NCI-H146 treated with DMSO at 0.1 percent for 48 hours (cell line): ENCODE measurements around the gene LDHB.
"Not testable (repeated sequence)": the region's sequence is repeated elsewhere in the genome, so short reads cannot be mapped to it uniquely, and the experiment has no call there.

Experiments
- DNase-seq: peaks from one replicate; lab custom pipeline; 2025; ENCODE audit not compliant: unreplicated experiment; lab: John Stamatoyannopoulos, UW

The LDHB gene

DNA sequence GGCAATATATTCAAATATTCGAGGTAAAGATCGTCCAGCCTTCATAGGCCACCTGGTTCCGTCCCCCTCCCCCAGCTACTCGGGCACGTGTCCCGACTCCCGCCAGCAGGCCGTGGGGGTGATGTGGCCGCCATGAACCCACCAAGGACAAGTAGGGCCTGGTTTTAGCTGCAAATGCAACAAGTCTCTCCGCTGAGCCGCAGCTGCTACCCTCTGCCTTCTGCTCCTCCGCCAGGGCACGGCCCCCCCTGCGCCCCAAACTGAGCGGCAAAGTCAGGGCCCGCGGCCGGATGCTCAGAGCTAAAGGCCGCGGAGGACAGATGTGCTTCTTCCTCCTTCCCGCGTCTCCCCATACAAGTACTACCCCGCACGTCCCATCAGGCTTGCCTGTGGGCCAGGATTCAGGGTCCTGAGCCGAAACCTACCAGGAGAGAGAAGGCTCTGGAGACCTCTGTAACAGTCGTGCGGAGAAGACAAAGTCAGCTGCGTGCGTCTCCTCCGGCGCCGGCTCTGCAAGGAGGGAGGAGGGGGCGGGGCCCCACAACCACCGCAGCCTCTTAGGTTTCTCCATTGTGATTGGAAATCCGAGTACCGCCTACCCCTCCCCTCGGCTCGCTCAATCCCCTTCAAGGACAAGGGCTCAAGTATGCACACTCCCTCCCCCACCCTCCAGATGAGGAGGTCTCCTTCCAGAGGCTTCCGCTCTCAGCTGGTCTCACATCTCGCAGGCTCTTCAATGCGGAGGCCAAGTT is at the start of gene LDHB:
Gene LDHB, minus strand, starts transcription at position 517 of the 752 bp plus-strand sequence. CDS start 3,171 bp downstream, outside the sequence.
- DNase-seq, result peak; percentile 54

DNA sequence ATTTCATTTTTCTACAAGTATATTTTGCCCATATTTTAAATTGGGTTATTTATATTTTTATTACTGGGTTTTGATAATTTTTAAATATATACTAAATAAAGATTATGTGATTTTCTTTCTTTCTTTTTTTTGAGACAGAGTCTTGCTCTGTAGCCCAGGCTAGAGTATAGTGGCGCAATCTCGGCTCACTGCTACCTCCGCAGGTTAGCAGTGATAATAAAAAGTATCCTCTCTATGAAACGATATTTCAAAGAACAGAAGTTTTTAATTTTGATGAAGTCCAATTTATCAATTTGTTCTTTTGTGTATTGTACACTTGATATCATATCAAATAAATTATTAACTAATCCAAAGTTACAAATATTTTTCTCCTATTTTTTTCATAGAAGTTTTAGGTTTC is 47.2 kb upstream of the LDHB start:
- DNase-seq, result no peak

DNA sequence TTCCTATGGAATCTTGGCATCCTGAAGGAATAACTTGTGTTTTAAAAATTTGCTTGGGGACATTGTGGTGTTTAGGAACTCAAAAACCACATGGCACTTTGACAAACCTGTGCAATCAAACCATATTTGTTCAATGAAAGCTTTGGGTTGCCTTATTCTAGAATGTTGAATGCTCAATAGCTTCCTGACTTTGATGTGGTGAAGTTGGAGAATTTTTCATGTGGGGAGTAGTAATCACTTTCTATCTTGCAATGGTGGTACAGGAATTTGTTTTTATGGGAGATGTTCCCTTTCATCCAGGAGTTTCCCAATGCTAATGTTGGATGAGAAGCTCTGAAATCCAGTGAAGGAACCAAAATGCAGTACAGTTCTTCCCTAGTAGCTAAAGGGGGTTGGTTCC is 42.2 kb upstream of the LDHB start:
- DNase-seq, result no peak

DNA sequence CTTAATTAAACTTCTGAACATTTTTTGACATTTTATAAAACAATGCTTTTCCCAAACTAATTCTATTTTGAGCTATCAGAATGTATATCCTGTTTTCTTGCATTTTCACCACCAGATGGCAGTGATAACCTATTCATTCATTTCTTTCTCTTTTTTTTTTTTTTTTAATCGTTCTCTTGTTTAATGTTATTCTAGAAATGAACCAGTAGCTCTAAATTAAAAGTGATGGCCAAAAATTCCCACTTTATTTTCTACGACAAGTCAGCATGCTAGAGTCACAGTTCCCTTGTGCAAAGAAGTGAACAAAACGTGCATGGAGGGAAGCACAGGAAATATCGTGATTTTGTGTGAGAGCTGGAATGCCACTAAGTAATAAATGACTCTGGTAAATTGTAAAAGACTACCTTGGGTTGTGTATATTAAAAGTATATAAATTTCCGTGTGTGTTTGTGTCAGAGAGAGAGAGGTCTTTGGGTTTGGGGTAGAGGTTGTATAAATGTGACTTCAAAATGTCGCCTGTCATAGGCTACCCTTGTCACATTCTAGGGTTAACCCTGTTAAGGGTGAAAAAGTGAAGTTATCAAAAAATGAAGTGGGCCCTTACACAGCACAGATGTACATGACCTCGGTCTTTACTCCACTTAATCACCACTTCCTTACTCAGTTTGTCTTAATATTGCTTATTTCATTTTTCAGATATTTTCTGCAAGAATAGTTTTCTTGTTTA is 40.4 kb upstream of the LDHB start:
- DNase-seq, result peak; percentile 36

DNA sequence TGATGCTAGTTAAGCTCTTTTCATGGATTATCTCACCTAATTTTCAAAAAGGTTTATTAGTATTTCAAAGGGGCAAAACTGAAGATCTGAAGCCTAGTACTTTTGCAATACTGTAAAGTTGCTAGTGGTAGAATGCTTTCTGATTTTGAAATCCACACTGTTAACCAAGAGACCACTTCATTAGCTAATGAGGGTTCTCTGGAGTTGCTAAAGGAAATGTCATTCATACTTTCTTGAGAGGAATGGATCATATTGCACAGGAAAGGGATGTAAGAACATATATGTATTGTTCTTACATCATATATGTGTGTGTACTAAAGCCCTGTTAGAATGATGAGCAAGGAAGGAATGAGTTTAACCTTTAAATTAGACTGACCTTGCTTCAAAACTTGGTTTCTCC is 39.0 kb upstream of the LDHB start:
- no peak for DNase-seq

DNA sequence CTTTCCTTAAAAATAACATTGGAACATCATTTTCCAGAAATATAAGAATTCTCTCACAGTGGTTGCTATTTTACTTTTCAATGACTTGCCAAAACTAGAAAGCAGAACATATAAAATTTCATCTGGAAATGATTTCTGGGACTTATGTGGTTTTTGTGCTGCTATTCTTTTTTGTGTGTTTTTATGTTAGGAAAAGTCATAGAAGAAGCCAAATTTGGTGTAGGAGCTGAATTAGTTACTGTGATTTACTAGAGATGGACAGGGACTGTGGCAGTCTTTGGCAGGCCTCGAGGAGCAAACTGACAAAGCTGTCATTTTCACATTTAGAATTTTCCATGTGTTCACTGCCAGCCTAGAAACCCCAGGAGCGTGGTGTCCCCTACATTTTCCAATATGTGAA is 38.3 kb upstream of the LDHB start:
- no peak for DNase-seq

DNA sequence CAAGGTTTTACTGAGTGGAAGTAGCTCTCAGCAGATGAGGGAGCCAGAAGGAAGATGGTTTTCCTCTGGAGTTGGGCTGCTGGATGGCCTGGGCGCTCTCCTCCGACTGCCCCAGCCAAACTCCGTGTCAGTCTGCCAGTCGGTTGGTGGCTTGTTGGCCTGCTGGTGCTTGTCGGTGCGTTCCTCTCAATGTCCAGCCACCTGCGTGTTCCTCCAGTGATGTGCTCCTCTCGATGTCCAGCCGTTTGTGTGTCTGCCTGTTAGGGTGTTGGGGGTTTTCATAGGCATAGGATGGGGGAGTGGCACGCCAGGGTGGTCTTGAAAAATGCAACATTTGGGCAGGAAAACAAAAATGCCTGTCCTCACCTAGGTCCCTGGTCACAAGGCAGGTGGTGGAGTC is 37.0 kb upstream of the LDHB start:
- no peak for DNase-seq

DNA sequence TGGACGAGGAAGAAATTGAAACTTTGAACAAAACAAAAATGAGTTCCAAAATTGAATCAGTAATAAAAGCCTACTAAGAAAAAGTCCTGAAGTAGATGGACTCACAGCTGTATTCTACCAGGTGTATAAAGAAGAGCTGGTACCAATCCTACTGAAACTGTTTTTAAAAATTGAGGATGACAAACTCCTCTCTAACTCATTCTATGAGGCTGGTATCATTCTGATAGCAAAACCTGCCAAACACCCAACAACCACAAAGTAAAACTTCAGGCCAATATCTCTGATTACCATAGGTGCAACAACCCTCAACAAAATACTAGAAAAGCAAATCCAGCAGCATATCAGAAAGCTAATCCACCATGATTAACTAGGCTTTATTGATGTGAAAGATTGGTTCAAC is 33.9 kb upstream of the LDHB start:
- no peak for DNase-seq

DNA sequence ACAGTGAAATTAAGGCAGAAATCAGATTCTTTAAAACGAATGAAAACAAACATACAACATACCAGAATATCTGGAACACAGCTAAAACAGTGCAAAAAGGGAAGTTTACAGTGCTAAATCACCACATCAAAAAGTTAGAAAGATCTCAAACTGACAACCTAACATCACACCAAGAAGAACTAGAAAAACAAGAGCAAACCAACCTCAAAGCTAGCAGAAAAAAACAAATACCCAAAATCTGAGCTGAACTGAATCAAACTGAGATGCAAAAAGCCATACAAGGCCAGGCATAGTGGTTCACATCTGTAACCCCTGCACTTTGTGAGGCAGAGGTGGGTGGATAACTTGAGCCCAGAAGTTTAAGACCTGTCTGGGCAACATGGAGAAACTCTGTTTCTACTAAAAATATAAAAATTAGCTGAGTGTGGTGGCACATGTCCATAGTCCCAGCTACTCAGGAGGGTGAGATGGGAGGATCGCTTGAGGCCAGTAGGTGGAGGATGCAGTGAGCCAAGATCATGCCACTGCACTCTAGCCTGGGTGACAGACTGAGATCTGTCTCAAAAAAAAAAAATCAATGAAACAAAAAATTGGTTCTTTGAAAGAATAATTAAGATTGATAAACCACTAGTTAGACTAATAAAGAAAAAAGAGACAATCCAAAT is 33.2 kb upstream of the LDHB start:
- DNase-seq, result no peak

DNA sequence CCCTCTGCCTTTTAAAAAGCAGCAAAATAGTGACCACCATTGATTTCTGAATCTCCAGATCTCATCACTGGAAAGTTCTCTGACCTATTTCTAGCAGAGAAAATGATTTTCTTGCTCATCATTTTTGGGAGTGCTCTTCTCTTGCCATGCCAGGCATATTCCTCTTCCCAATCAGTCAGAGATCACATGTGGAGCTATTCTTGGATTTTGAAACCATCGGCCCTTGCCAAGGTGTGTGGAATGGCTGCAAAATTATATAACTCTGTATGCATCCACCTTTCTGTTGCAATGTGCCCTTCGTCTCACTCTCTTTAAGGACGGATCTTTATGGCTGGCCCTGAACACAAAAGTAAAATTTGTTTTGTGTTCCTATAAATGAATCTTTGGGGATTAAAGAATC is 25.5 kb upstream of the LDHB start:
- DNase-seq, result no peak

DNA sequence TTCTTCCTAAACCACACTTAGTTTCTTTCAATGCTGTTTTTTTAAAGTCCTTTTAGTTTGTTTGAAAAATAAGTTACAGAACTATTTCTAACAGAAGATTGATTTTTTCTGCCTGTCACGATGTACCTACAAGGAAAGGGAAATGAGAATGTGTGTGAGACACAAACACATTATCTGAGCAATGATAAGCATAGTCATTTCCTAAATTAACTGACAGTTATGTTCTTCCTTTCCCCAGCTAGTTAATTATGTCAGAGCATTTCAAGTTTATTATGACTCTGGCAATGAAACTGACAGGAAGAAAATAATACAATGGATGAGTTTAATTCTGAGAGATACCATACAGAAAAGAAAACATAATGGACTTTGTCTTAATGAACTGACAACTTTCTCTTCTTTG is 21.3 kb upstream of the LDHB start:
- no peak for DNase-seq

DNA sequence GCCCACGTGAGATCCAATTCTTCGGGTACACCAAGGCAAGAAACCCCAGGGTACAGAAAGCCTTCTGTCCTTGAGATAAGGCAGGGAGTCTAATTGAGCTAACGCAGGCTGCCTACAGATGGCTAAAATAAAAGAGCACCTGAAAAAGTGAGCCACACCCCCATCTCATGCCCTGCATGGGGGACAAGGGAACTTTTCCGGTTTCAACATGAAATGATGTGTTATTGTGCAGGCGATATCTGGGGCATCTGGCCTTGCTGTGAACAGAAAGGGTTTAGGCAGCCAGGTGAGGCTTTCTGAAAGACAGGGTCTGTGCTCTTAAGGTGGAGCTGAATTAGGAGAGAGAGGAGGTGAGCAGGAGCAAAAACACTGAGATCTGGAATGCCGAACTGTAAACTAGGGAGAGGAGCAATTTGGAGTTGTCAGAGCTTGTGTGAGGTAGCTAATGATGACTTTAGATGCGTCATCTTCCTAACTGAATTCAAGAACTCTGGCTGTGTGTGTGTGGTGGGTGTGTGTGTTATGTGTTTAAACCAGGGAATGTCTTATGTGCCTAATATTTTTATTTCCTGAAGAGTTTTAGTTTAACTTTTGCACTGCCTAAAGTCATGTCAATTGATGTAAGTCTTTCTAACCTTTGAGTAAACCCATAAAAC is 20.1 kb upstream of the LDHB start:
- DNase-seq, result no peak

DNA sequence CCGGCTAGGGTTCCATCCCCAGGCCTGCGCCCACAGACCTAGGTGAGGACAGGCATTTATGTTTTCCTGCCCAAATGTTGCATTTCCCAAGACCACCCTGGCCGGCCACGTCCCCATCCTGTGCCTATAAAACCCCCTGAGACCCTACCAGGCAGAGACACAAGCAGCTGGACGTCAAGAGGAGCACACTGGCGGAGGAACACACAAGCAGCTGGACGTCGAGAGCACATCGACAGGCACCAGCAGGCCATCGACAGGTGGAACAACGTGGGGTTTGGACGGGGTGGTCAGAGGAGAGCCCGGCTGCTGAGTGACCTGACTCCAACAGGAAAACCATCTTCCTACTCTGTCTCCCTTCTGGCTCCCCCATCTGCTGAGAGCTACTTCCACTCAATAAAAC is 19.6 kb upstream of the LDHB start:
- DNase-seq, result no peak

DNA sequence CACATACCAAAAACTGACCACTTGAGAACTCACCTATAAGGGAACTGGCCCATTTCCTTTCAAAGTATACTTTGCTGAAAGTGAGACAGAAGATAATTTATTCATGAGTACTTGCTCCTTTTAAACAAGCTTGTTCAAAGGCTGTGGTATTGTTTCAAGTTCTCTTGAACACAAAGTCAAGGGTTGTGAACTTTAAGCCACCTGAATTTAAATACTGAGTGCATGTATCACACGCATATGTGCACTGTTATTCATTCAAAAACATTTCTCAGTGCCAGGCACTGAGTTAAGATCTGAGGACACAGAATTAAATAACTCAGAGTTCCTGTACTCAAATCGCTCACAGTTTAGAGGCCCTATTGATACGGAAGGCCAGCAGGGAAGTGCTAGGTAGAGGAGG is 19.1 kb upstream of the LDHB start:
- DNase-seq, result no peak

DNA sequence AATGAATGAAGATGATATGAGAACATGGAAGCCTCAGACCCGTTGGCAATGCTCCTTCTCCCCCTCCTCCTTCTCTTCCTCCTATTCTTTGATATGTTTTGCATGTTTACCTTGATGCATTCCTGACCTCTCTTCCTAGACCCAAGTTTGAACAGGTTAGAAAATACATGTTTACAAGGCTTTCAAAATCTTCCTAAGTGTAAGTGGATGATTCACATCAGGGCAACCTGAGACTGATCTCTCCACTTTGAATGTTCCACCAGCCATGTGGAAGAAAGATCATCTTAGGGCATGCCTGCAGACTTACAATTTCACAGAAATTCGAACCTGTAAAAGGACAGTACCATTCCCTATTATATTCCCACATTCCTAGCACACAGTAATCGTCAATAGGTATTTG is 18.0 kb upstream of the LDHB start:
- no peak for DNase-seq

DNA sequence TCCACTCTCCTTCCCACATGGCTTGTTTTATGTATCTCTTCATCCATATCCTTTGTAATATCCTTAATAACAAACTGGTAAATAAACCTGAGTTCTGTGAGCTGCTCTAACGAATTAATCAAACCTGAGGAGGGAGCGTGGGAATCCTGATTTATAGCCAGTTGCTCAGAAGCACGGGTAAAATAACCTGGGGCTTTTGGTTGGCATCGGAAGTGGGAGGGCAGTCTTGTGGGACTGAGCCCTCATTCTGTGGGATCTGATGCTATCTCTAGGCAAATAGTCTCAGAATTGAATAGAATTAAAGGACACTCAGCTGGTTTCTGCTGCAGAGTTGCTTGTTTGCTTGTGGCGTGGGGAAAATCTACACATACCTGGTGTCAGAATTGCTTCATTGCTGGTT is 17.5 kb upstream of the LDHB start:
- DNase-seq, result no peak

DNA sequence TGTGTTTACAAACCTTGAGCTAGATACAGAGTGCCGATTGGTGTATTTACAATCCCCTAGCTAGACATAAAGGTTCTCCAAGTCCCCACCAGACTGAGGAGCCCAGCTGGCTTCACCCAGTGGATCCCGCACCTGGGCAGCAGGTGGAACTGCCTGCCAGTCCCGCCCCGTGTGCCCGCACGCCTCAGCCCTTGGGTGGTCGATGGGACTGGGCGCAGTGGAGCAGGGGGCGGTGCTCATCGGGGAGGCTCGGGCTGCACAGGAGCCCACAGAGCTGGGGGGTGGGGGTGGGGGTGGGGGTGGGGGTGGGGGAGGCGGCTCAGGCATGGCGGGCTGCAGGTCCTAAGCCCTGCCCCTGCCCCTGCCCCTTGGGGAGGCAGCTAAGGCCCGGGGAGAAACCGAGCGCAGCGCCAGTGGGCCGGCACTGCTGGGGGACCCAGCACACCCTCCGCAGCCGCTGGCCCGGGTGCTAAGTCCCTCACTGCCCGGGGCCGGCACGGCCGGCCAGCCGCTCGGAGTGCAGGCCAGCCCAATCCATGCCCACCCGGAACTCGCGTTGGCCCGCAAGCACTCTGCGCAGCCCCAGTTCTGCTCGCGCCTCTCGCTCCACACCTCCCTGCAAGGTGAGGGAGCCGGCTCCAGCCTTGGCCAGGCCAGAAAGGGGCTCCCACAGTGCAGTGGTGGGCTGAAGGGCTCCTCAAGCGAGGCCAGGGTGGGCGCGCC is 16.3 kb upstream of the LDHB start:
- DNase-seq, result not testable (repeated sequence)

DNA sequence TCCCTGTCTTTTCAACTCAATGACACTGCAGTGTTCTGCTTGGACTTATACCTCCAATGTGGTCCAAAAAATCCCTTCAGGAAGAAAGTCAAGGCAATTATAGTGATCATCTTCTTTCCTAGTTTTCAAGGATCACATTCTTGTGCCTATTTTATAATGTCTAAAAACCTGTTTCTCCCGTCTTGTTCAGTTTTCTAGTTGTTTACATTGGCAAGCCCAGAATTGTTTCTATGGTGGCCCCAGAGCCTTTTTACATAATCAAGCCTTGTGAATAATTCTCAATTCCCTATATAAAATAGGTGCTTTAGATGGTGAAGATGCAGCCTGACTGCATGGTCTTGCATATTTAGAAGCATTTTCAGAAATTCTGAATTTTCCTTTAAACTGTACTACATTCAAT is 14.5 kb upstream of the LDHB start:
- DNase-seq, result no peak

DNA sequence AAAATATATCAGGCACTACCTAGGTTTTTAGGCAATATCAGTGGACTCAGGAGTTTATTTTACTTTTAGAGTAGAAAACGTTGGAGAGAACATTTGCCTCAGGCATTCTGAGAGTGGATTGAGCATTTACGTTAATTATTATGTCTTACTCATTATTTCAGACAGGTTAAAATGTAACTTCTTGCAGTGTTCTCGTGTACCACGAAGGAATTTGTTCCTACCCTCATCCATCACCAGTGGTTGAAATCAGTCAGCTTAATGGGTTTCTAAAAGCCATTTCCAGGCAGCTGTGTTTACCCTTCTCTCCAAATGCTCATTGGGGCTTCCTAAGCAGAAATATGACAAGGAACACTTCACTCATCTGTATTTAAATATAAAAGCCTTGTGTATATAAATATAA is 9.1 kb upstream of the LDHB start:
- DNase-seq, result peak; percentile 36

DNA sequence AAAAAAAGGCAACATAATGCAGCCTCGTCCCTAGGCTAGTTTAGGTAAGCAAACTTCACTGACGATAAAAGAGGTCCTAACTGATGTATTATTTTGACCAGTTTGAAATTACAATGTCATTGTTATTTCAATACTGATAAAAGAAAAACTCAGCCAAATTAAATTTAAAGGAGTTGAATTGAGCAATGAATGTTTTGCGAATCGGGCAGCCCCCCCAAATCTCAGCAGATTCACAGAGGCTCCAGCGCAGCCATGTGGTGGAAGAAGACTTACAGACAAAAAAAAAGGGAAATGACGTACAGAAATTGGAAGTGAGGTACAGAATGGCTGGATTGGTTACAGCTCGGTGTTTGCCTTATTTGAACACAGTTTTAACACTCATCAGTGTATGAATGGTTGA is 8.2 kb upstream of the LDHB start:
- DNase-seq, result no peak
